Esophagus muscularis mucosa (tissue), 4 donors: ENCODE measurements around the gene FUNDC1. TPM values are rescaled to one million over a fixed set of nuclear protein-coding genes. Genes with fewer than 3 reads are reported as not detected.
A peak's percentile ranks its signal among the peaks of the same experiment; 100 is the strongest.

ENCODE experiments used
- DNase-seq: peaks from one replicate; pipeline ENCODE4 v3.0.0-alpha.2; 2017; ENCODE audit errors: extremely low spot score
- H3K27ac ChIP-seq, 4 donors: fragments of 200-600 bp; sonication (generic); replicated peaks in 1 of 4; 1 replicate in 3 of 4; 2 replicates in 1 of 4; pipeline ENCODE4 v1.5.1; 2016 to 2019; ENCODE audit warnings: mild to moderate bottlenecking in 1 of 4
- H3K27me3 ChIP-seq, 4 donors: fragments of 200-600 bp; sonication (generic); one replicate each; pipeline versions ENCODE4 v1.5.1 to v1.6.0; 2016 to 2019
- H3K36me3 ChIP-seq, 4 donors: fragments of 200-600 bp; sonication (generic); one replicate each; pipeline ENCODE4 v1.5.1; 2016 to 2019
- H3K4me1 ChIP-seq, 4 donors: fragments of 200-600 bp; sonication (generic); one replicate each; pipeline ENCODE4 v1.5.1; 2016 to 2019
- H3K4me3 ChIP-seq, 4 donors: fragments of 200-600 bp; sonication (generic); 1 replicate in 2 of 4; 2 replicates in 2 of 4; pipeline ENCODE4 v1.5.1; 2016 to 2019; ENCODE audit warnings: mild to moderate bottlenecking in 4 of 4, moderate library complexity in 1 of 4
- H3K9me3 ChIP-seq, 4 donors: fragments of 200-600 bp; sonication (generic); 1 replicate in 3 of 4; 2 replicates in 1 of 4; pipeline ENCODE4 v1.5.1; 2016 to 2019
- EP300 ChIP-seq: sonication (generic); formaldehyde crosslinking; IDR thresholded peaks from one replicate; pipeline ENCODE4 v1.6.1; 2017; ENCODE audit warnings: antibody characterized with exemption
- POLR2A ChIP-seq: fragments of 450-650 bp; IDR thresholded peaks from one replicate; pipeline ENCODE4 v1.6.1; 2017; ENCODE audit warnings: antibody characterized with exemption, moderate library complexity, mild to moderate bottlenecking, low read depth
- POLR2AphosphoS5 ChIP-seq, 2 donors: sonication (generic); formaldehyde crosslinking; IDR thresholded peaks; one replicate each; pipeline ENCODE4 v1.6.1; 2017; ENCODE audit warnings: antibody characterized with exemption in 2 of 2
- WGBS: methylation state at CpG from one replicate; pipeline ENCODE4 v1.1.5; 2018; 5-methylcytosine and 5-hydroxymethylcytosine counted together
- intact Hi-C: fragments of 100-400 bp; cut with DNase I; formaldehyde crosslinking; loops from one replicate; pipeline ENCODE4 v1.15.1; 2023
- total RNA-seq, 4 donors: library from RNA; depleted of rRNA; stranded (reverse); fragments of >200 nt; gene quantifications; one replicate each; pipeline versions ENCODE4 v1.1.0 to v1.2.1, GENCODE V29; 2016
- TF ChIP-seq, protein P1 (sequence below), 3 experiments: fragments of 200-600 bp in 2 of 3; fragments of 450-650 bp in 1 of 3; sonication (generic) in 2 of 3; IDR thresholded peaks; one replicate each; pipeline ENCODE4 v1.5.1; 2017 to 2019; ENCODE audit warnings: antibody characterized with exemption in 3 of 3, mild to moderate bottlenecking in 2 of 3, moderate library complexity in 1 of 3

The FUNDC1 gene, protein sequence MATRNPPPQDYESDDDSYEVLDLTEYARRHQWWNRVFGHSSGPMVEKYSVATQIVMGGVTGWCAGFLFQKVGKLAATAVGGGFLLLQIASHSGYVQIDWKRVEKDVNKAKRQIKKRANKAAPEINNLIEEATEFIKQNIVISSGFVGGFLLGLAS
- 10 to 100 TPM in 2 of 4 donors, 1 to 10 TPM in 2; 7.3 to 11.4 (median 9.4) TPM for total RNA-seq

DNA sequence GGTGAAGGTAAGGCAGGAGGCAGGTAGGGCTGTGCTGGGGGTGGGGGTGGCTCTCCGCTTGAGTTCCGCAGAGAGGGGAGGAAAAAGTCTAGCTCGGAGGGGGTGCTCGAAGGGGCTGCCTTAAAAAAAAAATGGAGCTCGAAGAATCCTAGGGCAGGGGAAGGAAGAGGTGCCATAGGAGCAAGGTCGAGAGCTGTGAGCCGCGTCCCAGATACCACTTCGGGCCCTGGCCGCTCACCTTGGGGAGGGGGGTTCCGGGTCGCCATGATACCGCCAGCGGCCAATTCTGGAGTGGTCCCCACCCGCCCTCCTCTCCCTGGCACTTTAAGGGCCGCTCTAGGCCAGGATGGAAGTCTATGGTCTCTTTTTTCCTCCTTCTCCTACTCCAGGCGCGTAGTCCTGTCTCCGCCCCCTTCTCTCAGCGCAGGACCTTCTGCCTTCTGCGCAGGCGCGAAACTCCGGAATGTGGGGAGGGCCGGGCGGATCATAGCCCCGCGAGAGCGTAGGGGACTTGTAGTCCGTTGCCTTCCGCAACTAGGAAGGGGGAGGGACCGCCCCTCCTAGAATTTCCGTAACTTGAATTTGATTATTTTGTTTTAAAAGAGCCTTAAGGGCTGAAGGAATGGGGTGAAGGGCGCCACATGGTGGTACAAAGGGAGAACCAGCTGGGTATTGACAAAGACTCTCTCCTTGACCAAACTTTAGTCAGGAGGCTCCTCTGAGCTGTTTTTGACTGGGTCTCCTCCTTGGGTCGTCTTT, at the start of gene FUNDC1:
Gene FUNDC1 (minus strand): TSS at position 293 of the 759 bp plus-strand sequence. CDS start 27 bp downstream, at position 266.
- intact Hi-C loops, result loop anchor here (10.0 kb wide), 1 partner anchor 332 kb away; the partner anchor contains the start of gene KDM6A
- Histone ChIP-seq H3K27me3 (no peaks in the 10 kb centered on the region), H3K36me3 (peaks cover 0 to 1% (median 0%) of the 10 kb centered on the region in 4 donors), H3K4me1 (peaks cover 11 to 27% (median 24%) of the 10 kb centered on the region in 4 donors), H3K27ac (peak within 1 kb of the TSS; percentile 72 to 80 (median 78)), H3K4me3 (peak within 1 kb of the TSS; percentile 68 to 82 (median 72)), H3K9me3 (no peaks in the 10 kb centered on the region)
- 4% methylated on average over 35 of the region's 35 CpGs for WGBS
- DNase-seq, result peak; percentile 95
- TF ChIP-seq EP300, result no peak
- TF ChIP-seq POLR2A, result no peak
- TF ChIP-seq, protein P1, sequence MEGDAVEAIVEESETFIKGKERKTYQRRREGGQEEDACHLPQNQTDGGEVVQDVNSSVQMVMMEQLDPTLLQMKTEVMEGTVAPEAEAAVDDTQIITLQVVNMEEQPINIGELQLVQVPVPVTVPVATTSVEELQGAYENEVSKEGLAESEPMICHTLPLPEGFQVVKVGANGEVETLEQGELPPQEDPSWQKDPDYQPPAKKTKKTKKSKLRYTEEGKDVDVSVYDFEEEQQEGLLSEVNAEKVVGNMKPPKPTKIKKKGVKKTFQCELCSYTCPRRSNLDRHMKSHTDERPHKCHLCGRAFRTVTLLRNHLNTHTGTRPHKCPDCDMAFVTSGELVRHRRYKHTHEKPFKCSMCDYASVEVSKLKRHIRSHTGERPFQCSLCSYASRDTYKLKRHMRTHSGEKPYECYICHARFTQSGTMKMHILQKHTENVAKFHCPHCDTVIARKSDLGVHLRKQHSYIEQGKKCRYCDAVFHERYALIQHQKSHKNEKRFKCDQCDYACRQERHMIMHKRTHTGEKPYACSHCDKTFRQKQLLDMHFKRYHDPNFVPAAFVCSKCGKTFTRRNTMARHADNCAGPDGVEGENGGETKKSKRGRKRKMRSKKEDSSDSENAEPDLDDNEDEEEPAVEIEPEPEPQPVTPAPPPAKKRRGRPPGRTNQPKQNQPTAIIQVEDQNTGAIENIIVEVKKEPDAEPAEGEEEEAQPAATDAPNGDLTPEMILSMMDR (IDR thresholded peaks at IDR 0.05), result peak; percentile 25 to 35 (median 34)
- peak; percentile 73 to 86 for TF ChIP-seq POLR2AphosphoS5 (IDR thresholded peaks at IDR 0.05)

DNA sequence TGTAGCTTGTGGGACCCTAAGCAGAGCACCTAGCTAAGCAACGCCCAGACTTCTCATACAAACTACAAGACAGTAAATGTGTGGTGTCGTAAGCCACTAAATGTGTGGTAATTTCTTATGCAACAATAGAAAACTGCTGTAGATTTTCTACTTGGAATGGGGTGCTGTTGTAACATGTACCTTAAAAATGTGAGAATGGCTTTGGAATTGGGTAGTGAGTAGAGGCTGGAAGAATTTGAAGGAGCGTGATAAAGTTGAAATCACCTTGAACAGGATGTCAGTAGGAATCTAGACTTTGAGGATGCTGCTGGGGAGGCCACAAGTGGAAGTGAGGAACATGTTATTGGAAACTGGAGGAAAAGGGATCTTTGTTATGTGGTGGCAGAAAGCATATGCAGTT, 43.2 kb upstream of the FUNDC1 start:
- intact Hi-C loops, result no loop called here
- Histone ChIP-seq H3K4me3 (no peak overlapping the region), H3K27ac (no peak overlapping the region), H3K4me1 (no peaks in the 10 kb centered on the region), H3K36me3 (no peaks in the 10 kb centered on the region), H3K9me3 (no peaks in the 10 kb centered on the region), H3K27me3 (no peaks in the 10 kb centered on the region)
- DNase-seq, result no peak
- WGBS, result 81% methylated on average over 3 of the region's 3 CpGs
- TF ChIP-seq POLR2A (no peak), POLR2AphosphoS5 (IDR thresholded peaks at IDR 0.05) (no peak), EP300 (no peak)
- TF ChIP-seq, protein P1 (IDR thresholded peaks at IDR 0.05), result no peak

DNA sequence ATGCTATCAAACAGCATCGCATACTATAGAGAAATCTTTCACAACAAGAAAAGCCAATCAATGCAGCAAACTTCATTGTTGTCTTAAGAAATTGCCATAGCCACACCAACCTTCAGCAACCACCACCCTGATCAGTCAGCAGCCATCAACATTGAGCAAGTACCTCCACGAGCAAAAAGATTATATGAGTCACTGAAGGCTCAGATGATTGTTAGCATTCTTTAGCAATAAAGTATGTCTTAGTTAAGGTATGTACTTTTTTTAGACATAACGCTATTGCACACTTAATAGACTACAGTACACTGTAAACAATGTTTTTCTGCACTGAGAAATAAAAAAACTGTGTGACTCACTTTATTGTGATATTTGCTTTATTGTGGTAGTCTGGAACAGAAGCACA, 37.8 kb upstream of the FUNDC1 start:
- no peak for TF ChIP-seq POLR2AphosphoS5 (IDR thresholded peaks at IDR 0.05)
- no peak for TF ChIP-seq POLR2A
- TF ChIP-seq, protein P1 (IDR thresholded peaks at IDR 0.05), result no peak
- no peak for TF ChIP-seq EP300
- Histone ChIP-seq H3K36me3 (no peaks in the 10 kb centered on the region), H3K9me3 (no peaks in the 10 kb centered on the region), H3K4me1 (no peaks in the 10 kb centered on the region), H3K27me3 (no peaks in the 10 kb centered on the region), H3K27ac (no peak overlapping the region), H3K4me3 (no peak overlapping the region)
- WGBS, result 66% methylated on average over 3 of the region's 3 CpGs
- no peak for DNase-seq
- intact Hi-C loops, result no loop called here

DNA sequence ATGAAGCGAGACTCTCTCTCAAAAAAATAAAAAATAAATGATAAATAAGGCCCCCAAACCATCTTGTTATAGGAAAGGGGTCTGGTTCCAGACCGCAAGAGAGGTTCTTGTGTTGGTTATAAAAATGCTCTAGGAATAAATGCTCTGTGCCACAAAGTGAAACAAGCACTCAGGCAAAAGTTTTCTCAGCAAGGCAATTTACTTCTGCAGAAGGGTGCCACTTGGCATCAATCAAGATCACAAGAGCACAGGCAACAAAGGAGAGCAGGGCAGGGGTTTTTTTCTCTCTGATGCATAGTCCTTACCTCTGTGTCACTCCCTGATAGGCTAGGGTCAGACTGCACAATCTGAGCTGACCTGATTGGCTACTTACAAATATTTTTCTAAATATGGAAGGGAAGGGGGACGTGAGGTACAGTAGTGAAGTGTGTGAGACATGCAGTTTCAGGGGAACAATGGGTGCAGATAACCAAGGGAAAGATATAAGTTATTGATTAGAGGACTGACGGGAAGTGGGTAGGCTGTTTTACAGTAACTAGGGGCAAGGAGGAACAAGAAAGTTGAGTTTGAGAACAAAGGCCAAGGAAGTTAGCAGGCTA, 29.8 kb upstream of the FUNDC1 start:
- Histone ChIP-seq H3K36me3 (no peaks in the 10 kb centered on the region), H3K4me1 (no peaks in the 10 kb centered on the region), H3K27ac (no peak overlapping the region), H3K9me3 (peaks cover 0 to 32% (median 4%) of the 10 kb centered on the region in 4 donors), H3K27me3 (no peaks in the 10 kb centered on the region), H3K4me3 (no peak overlapping the region)
- intact Hi-C loops, result no loop called here
- WGBS, result 90% methylated on average over 4 of the region's 4 CpGs
- DNase-seq, result no peak
- TF ChIP-seq EP300, result no peak
- TF ChIP-seq POLR2AphosphoS5 (IDR thresholded peaks at IDR 0.05), result no peak
- TF ChIP-seq, protein P1 (IDR thresholded peaks at IDR 0.05), result no peak
- no peak for TF ChIP-seq POLR2A
